SU-DHL-6 (cell line): ENCODE data around the gene TREML1.

ENCODE experiments used
- H2AFZ ChIP-seq: fragments of 200-600 bp; sonication (generic); 2 replicates; pipeline ENCODE4 v1.6.1; 2014; ENCODE audit warnings: low read depth, mild to moderate bottlenecking, moderate library complexity, mixed read lengths, antibody characterized with exemption, low read length; ENCODE audit not compliant: severe bottlenecking
- H3F3A ChIP-seq: fragments of 200-600 bp; shearing (Covaris generic); 2 replicates; pipeline ENCODE4 v1.6.0; 2016; ENCODE audit warnings: antibody characterized with exemption, mild to moderate bottlenecking; ENCODE audit not compliant: insufficient read depth
- H3K27ac ChIP-seq: fragments of 200-600 bp; sonication (generic); 2 replicates; pipeline ENCODE4 v1.5.1; 2016; ENCODE audit warnings: low read depth, mild to moderate bottlenecking, low read length, moderate library complexity, mixed read lengths
- H3K27me3 ChIP-seq: fragments of 200-600 bp; sonication (generic), shearing (Covaris generic); 2 replicates; pipeline ENCODE4 v1.6.0; 2014; ENCODE audit warnings: mild to moderate bottlenecking, low read length
- H3K36me3 ChIP-seq: fragments of 200-600 bp; sonication (generic); 2 replicates; pipeline ENCODE4 v1.6.1; 2014; ENCODE audit warnings: mild to moderate bottlenecking, low read length, mixed read lengths
- H3K4me2 ChIP-seq: fragments of 300-600, 200-600 bp; shearing (Covaris generic), sonication (generic); 2 replicates; pipeline ENCODE4 v1.6.0; 2014; ENCODE audit warnings: low read length, low read depth, mild to moderate bottlenecking; ENCODE audit not compliant: poor library complexity, severe bottlenecking
- H3K4me3 ChIP-seq: fragments of 200-600 bp; sonication (generic); 2 replicates; pipeline ENCODE4 v1.5.1; 2014; ENCODE audit warnings: antibody characterized with exemption, low read length, mild to moderate bottlenecking, mixed read lengths; ENCODE audit not compliant: insufficient read depth, poor library complexity, severe bottlenecking
- H3K79me2 ChIP-seq: fragments of 200-600 bp; sonication (generic); 2 replicates; pipeline ENCODE4 v1.6.1; 2014; ENCODE audit warnings: mild to moderate bottlenecking, low read length, moderate library complexity; ENCODE audit not compliant: insufficient read depth
- H3K9ac ChIP-seq: fragments of 200-600 bp; sonication (generic); 2 replicates; pipeline ENCODE4 v1.7.0; 2014; ENCODE audit warnings: mild to moderate bottlenecking, low read length
- H3K9me2 ChIP-seq: fragments of 200-600 bp; sonication (generic); replicated peaks from 2 replicates; pipeline ENCODE4 v1.6.1; 2014; ENCODE audit warnings: low read length; ENCODE audit not compliant: insufficient read depth
- H3K9me3 ChIP-seq: fragments of 200-600 bp; sonication (generic); 2 replicates; pipeline ENCODE4 v1.6.1; 2014; ENCODE audit warnings: low read length, mixed read lengths; ENCODE audit not compliant: insufficient read depth
- H4K20me1 ChIP-seq: fragments of 200-600 bp; sonication (generic); 2 replicates; pipeline ENCODE4 v1.6.1; 2014; ENCODE audit warnings: low read depth, mild to moderate bottlenecking, antibody characterized with exemption, low read length, moderate library complexity, mixed read lengths
- EZH2phosphoT487 ChIP-seq: fragments of 200-600 bp; sonication (generic), shearing (Covaris generic); conservative IDR thresholded peaks from 2 replicates; pipeline ENCODE4 v1.6.1; 2018; ENCODE audit warnings: mild to moderate bottlenecking, antibody characterized with exemption, low read length, moderate library complexity, mixed read lengths
- TF ChIP-seq, protein P1 (sequence below): fragments of 200-600 bp; sonication (generic); IDR thresholded peaks from one replicate; pipeline ENCODE4 v1.5.1; 2017; ENCODE audit warnings: antibody characterized with exemption, mild to moderate bottlenecking, low read length, moderate library complexity; ENCODE audit not compliant: insufficient read depth, poor library complexity, severe bottlenecking

TREML1 gene

GRCh38 chr6:41150671-41151070 lies 3.5 kb downstream of the TREML1 start:
- no peaks in the 10 kb centered on the region for H4K20me1 ChIP-seq
- no peak overlapping the region for H3K9ac ChIP-seq
- H3K4me3 ChIP-seq, result no peak overlapping the region
- no peak overlapping the region for H3K4me2 ChIP-seq
- no peak overlapping the region for H3K27ac ChIP-seq
- no peak for TF ChIP-seq EZH2phosphoT487
- TF ChIP-seq, protein P1, sequence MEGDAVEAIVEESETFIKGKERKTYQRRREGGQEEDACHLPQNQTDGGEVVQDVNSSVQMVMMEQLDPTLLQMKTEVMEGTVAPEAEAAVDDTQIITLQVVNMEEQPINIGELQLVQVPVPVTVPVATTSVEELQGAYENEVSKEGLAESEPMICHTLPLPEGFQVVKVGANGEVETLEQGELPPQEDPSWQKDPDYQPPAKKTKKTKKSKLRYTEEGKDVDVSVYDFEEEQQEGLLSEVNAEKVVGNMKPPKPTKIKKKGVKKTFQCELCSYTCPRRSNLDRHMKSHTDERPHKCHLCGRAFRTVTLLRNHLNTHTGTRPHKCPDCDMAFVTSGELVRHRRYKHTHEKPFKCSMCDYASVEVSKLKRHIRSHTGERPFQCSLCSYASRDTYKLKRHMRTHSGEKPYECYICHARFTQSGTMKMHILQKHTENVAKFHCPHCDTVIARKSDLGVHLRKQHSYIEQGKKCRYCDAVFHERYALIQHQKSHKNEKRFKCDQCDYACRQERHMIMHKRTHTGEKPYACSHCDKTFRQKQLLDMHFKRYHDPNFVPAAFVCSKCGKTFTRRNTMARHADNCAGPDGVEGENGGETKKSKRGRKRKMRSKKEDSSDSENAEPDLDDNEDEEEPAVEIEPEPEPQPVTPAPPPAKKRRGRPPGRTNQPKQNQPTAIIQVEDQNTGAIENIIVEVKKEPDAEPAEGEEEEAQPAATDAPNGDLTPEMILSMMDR, result no peak
- H3K9me3 ChIP-seq, result no peaks in the 10 kb centered on the region
- H3K27me3 ChIP-seq, result no peaks in the 10 kb centered on the region
- H3F3A ChIP-seq, result no peaks in the 10 kb centered on the region
- H3K79me2 ChIP-seq, result no peaks in the 10 kb centered on the region
- no peaks in the 10 kb centered on the region for H3K36me3 ChIP-seq
- H3K9me2 ChIP-seq, result no peaks in the 10 kb centered on the region
- no peak overlapping the region for H2AFZ ChIP-seq

- Histone ChIP-seq H3K27me3 (no peaks in the 10 kb centered on the region), H4K20me1 (no peaks in the 10 kb centered on the region), H3K79me2 (no peaks in the 10 kb centered on the region), H3F3A (no peaks in the 10 kb centered on the region), H3K27ac (no peak overlapping the region), H3K9me2 (no peaks in the 10 kb centered on the region), H3K36me3 (no peaks in the 10 kb centered on the region), H3K4me2 (no peak overlapping the region), H3K9me3 (no peaks in the 10 kb centered on the region), H2AFZ (no peak overlapping the region), H3K9ac (no peak overlapping the region), H3K4me3 (no peak overlapping the region)
- TF ChIP-seq, protein P1, result no peak
- no peak for TF ChIP-seq EZH2phosphoT487
These were observed 6.2 kb downstream of the TREML1 start for GRCh38 chr6:41147917-41148316.

GRCh38 chr6:41136911-41137310 lies 17.2 kb downstream of the TREML1 start:
- Histone ChIP-seq H3F3A (no peaks in the 10 kb centered on the region), H3K9ac (no peak overlapping the region), H3K27me3 (no peaks in the 10 kb centered on the region), H3K9me2 (no peaks in the 10 kb centered on the region), H3K9me3 (no peaks in the 10 kb centered on the region), H3K79me2 (no peaks in the 10 kb centered on the region), H3K27ac (no peak overlapping the region), H3K4me3 (no peak overlapping the region), H2AFZ (no peak overlapping the region), H4K20me1 (no peaks in the 10 kb centered on the region), H3K4me2 (no peak overlapping the region), H3K36me3 (no peaks in the 10 kb centered on the region)
- TF ChIP-seq, protein P1, result no peak
- no peak for TF ChIP-seq EZH2phosphoT487
